ENCODE measurements around the gene INPP4B.
A peak's percentile ranks its signal among the peaks of the same experiment; 100 is the strongest.

INPP4B gene

GRCh38 chr4:142265946-142266345 is 580.2 kb downstream of the INPP4B start:
- Histone ChIP-seq H3K9me3 (ENCODE audit: severe bottlenecking) (no peaks in the 10 kb centered on the region), H3K27ac (ENCODE audit: poor library complexity, severe bottlenecking) (peak overlapping the region; percentile 37), H3K4me3 (ENCODE audit: severe bottlenecking) (no peak overlapping the region), H3K27me3 (ENCODE audit: insufficient read depth, poor library complexity, severe bottlenecking) (no peaks in the 10 kb centered on the region), H3K4me1 (ENCODE audit: insufficient read depth, poor library complexity, severe bottlenecking) (peaks cover 24% of the 10 kb centered on the region), H3K36me3 (ENCODE audit: low read depth) (peaks cover 28% of the 10 kb centered on the region)
- DNase-seq (ENCODE audit: low spot score) (no peak), ATAC-seq (ENCODE audit: low read depth) (peak; percentile 47; the same call in 2 of the 3 replicates)
- no peak for TF ChIP-seq CTCF (IDR thresholded peaks at IDR 0.05; ENCODE audit: poor library complexity, severe bottlenecking)

GRCh38 chr4:142265536-142265935 is 580.6 kb downstream of the INPP4B start:
- Histone ChIP-seq H3K4me3 (ENCODE audit: severe bottlenecking) (no peak overlapping the region), H3K36me3 (ENCODE audit: low read depth) (peaks cover 29% of the 10 kb centered on the region), H3K27me3 (ENCODE audit: insufficient read depth, poor library complexity, severe bottlenecking) (no peaks in the 10 kb centered on the region), H3K9me3 (ENCODE audit: severe bottlenecking) (no peaks in the 10 kb centered on the region), H3K27ac (ENCODE audit: poor library complexity, severe bottlenecking) (peak overlapping the region; percentile 37), H3K4me1 (ENCODE audit: insufficient read depth, poor library complexity, severe bottlenecking) (peaks cover 24% of the 10 kb centered on the region)
- DNase-seq (ENCODE audit: low spot score) = no peak
- peak; percentile 95 for ATAC-seq (ENCODE audit: low read depth)
- TF ChIP-seq CTCF (IDR thresholded peaks at IDR 0.05; ENCODE audit: poor library complexity, severe bottlenecking) = no peak

- no peak overlapping the region for H3K4me3 ChIP-seq (ENCODE audit: severe bottlenecking)
- H3K9me3 ChIP-seq (ENCODE audit: severe bottlenecking) = no peaks in the 10 kb centered on the region
- DNase-seq (ENCODE audit: low spot score) = no peak
- H3K27me3 ChIP-seq (ENCODE audit: insufficient read depth, poor library complexity, severe bottlenecking) = no peaks in the 10 kb centered on the region
- peaks cover 33% of the 10 kb centered on the region for H3K36me3 ChIP-seq (ENCODE audit: low read depth)
- no peak overlapping the region for H3K27ac ChIP-seq (ENCODE audit: poor library complexity, severe bottlenecking)
- peaks cover 24% of the 10 kb centered on the region for H3K4me1 ChIP-seq (ENCODE audit: insufficient read depth, poor library complexity, severe bottlenecking)
- TF ChIP-seq CTCF (IDR thresholded peaks at IDR 0.05; ENCODE audit: poor library complexity, severe bottlenecking) = no peak
- no peak for ATAC-seq (ENCODE audit: low read depth)
These were observed 581.1 kb downstream of the INPP4B start for GRCh38 chr4:142264961-142265360.

GRCh38 chr4:142262956-142263355 is 583.1 kb downstream of the INPP4B start:
- Histone ChIP-seq H3K27me3 (ENCODE audit: insufficient read depth, poor library complexity, severe bottlenecking) (no peaks in the 10 kb centered on the region), H3K27ac (ENCODE audit: poor library complexity, severe bottlenecking) (no peak overlapping the region)
- ATAC-seq (ENCODE audit: low read depth) = no peak

More at GRCh38 chr4:142262956-142263355, 583.1 kb downstream of the INPP4B start:
- Histone ChIP-seq H3K4me3 (ENCODE audit: severe bottlenecking) (no peak overlapping the region), H3K4me1 (ENCODE audit: insufficient read depth, poor library complexity, severe bottlenecking) (peaks cover 24% of the 10 kb centered on the region), H3K9me3 (ENCODE audit: severe bottlenecking) (no peaks in the 10 kb centered on the region), H3K36me3 (ENCODE audit: low read depth) (peaks cover 33% of the 10 kb centered on the region)
- no peak for TF ChIP-seq CTCF (IDR thresholded peaks at IDR 0.05; ENCODE audit: poor library complexity, severe bottlenecking)
- DNase-seq (ENCODE audit: low spot score) = no peak

All from RWPE2 (cell line).